SIG-M5 treated with dmso at 0.1 percent for 504 hours (cell line): ENCODE measurements around the gene TIMM21.

Experiments
- DNase-seq: peaks from one replicate; lab custom pipeline; 2025; ENCODE audit not compliant: unreplicated experiment; lab: John Stamatoyannopoulos, UW

The TIMM21 gene, protein sequence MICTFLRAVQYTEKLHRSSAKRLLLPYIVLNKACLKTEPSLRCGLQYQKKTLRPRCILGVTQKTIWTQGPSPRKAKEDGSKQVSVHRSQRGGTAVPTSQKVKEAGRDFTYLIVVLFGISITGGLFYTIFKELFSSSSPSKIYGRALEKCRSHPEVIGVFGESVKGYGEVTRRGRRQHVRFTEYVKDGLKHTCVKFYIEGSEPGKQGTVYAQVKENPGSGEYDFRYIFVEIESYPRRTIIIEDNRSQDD

DNA sequence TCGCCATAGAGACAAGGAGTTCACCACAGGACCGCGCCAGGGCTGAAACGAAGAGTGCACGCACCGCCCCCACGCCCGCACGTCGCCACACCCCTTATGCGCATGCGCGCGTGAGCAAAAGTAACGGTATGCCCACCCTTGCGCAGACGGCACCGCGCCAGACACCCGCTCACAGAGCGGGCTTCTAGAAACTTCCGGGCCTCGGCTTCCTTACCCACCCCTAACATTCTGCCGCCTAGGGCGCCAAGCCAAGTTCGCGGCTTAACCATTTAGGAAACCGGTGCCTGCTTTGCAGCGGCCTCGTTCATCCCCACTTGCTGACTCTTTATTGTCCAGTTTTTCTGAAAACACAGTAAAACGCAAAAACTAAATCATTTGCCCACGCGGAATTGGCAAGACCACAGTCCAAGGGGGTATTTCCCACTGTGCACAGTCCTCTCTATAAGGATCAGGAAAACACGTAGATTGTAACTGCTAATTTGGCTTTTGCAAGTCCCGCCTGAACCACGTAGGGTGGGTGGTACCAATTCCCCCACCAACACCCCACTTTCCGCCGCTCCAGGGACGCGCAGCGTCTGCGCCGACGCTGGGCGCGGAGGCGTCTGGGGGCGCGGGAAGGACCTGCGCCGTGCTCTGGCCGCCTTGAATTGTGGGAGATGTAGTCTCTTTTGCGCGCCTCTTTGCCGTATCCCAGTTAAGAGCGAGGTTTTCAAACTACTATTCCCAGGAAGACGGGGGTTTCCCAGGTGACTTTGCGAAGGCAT is at the start of gene TIMM21, which contains the start of gene FBXO15:
TSS of gene TIMM21 (plus strand) at position 745 of the 764 bp plus-strand sequence. CDS start 286 bp downstream, outside the sequence.
TSS of gene FBXO15 (minus strand) at position 56 of the 764 bp plus-strand sequence. CDS start at position 7, 49 bp downstream.
- peak; percentile 97 for DNase-seq

DNA sequence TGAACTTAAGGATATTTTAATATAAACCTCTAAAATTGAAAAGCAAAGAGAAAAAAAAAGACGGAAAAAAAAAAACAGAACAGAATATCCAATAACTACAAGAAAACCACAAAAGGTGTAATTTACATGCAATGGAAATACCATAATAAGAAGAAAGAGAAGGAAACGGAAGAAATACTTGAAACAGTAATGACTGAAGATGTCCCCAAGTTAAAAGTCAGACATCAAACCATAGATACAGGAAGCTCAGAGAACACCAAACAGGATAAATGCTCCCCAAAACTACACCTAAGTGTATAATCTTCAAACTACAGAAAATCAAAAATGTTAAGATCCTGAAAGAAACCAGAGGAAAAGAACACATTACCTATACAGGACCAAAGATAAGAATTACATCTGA is 39.9 kb upstream of the TIMM21 start:
- DNase-seq: no peak

DNA sequence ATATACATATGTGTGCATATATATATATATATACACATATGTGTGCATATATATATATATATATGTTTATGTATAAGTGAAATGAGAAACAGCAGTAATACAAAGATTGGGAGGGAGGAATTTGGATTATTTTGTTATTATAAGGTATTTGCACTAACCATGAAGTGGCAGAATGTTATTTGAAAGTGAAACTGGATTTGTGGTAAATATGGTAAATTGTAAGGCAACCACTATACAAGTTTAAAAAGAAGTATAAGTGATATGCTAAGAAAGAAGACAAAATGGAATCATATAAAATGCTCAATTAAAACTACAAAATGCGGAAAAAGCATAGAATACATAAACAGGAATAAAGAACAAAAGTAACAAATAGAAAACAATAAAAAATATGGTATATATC is 38.2 kb upstream of the TIMM21 start:
- DNase-seq: no peak

DNA sequence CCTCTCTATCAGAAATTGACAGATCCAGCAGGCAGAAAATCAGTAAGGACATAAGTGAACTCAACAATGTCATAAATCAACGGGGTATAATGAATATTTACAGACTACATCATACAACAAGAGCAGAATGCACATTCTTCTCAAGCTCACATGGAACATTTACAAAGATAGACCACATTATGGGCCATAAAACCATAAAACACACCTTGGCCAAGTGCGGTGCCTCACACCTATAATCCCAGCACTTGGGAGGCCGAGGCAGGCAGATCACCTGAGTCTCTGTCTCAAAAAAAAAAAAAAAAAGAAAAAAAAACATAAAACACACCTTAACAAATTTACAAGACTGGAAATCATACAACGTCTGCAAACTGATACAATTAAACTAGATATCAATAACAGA is 37.3 kb upstream of the TIMM21 start:
- no peak for DNase-seq

DNA sequence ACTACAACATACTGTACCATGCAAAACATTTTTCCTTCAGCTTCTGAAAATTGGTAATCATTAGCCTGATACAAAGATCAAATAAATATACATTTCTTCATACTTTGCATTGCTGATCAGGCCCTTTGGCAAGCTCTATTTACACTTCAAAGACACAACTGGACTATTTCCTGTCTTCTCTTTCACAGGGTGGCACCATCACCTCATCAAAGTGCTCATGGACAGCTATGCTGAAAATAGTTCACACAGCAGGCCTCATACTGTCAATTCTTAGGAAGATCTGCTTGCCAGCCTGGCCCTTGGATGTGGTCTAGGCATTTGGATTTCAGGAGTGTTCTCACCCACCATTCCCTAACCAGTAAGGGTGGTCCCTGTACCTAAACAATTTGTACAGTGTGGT is 34.6 kb upstream of the TIMM21 start:
- DNase-seq: no peak

DNA sequence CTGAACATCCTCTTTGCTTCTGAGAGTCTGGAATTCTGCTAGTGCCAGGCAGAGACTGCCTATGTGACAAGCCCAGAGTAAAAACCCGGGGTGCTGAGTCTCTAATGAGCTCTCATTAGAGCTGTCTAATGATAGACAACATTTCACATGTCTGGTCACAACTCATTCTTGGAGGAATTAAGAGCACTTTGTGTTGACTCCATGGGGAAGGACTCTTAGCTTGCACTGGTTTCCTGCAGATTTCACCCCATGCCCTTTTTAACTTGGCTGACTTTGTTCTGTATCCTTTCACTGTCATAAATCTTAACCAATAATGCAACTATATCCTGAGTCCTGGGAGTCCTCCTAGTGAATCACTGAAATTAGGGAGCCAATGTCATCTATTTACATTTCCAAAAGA is 34.2 kb upstream of the TIMM21 start:
- DNase-seq: no peak

DNA sequence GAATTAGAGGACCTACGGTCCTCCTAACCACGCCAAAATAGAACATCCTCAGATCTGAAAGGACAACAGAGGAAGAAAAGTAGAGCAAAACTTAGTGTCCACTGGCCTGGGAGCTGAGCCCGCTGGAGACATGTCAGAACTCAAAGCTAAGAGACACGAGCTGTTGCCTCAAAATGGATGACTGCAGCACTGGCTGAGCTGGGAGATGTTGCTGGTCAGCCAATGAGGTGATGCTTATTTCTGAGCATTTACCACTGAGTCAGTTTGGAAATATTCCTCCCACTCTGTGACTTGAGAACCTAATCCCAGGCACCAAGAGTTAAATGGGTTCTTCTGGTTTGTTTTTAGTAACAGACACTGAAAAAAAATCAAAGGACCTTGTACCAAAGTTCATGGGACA is 33.3 kb upstream of the TIMM21 start:
- no peak for DNase-seq

DNA sequence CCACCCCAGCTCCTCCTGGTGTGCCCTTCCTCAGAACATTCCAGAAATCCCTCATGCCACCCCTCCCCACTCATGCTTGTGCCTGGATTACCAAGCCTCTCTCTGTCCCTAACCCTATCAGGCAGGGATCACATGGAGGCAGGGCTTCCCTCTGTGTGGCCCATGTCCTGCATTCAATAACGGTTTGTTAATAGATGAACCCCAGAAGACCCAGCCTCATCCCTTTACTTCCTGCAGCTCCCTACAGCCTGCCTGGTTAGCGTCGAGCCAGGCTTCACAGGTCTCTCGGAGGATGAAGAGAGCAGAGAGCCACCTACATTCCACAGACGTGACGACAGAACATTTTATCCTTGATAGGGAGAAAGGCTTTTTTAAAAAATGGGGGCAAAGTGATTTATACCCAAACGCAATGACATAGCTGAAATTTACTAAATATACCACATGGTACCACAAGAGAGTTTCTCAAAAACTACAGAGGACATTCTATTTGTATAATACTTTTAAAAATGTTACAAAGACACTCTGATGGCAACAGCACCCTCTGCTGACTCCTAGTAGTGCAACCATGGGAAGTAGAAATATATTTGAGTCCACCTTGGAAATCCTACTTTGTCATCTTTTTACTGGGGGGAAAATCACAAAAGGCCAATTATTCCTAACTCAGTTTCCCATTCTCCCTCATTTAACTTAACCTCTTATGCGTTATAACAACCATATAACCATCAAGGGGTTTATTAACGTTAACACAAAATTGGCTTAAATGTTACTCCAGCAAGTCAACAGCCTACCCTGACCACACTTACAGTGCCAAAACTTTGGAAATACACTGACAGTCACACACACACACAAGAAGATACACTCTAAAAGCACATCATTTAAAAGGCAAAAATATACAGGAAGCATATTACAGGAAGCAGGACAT is 31.4 kb upstream of the TIMM21 start:
- peak; percentile 36 for DNase-seq

DNA sequence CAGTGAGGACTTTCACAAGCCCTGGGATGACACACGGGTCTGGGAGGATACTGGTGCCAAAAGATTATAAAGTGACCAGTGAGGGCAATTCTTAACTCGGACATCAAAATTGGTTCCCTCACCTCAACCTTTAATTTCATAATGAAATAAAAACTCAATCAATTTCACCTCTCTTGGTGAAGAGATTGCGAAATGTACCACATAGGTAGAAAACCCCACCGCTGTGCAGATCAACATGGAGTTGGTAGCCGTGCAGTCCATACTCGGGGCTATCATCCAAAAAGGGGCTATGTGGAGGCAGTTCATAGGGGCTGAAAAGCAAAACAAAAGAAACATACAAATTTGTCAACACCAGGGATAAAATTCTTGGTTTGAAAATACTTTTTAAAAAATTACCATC is 25.1 kb upstream of the TIMM21 start:
- no peak for DNase-seq

DNA sequence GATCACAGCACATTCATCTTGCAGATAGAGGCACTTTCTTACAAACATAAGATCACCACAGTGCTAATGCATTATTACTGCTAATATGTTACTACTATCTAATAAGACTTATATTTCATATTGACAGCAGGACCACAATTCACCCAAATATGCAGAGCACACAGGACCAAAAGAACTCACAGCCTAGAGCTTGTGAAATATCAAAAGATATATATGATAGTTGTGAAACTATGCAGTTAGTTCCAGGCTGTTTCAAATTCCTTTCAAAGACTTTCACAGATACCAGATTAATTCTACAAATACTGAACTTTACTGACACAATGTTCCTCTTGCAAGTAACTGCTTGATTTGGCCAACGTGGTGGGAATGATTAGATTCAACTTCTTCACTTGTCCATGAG is 23.7 kb upstream of the TIMM21 start:
- no peak for DNase-seq

DNA sequence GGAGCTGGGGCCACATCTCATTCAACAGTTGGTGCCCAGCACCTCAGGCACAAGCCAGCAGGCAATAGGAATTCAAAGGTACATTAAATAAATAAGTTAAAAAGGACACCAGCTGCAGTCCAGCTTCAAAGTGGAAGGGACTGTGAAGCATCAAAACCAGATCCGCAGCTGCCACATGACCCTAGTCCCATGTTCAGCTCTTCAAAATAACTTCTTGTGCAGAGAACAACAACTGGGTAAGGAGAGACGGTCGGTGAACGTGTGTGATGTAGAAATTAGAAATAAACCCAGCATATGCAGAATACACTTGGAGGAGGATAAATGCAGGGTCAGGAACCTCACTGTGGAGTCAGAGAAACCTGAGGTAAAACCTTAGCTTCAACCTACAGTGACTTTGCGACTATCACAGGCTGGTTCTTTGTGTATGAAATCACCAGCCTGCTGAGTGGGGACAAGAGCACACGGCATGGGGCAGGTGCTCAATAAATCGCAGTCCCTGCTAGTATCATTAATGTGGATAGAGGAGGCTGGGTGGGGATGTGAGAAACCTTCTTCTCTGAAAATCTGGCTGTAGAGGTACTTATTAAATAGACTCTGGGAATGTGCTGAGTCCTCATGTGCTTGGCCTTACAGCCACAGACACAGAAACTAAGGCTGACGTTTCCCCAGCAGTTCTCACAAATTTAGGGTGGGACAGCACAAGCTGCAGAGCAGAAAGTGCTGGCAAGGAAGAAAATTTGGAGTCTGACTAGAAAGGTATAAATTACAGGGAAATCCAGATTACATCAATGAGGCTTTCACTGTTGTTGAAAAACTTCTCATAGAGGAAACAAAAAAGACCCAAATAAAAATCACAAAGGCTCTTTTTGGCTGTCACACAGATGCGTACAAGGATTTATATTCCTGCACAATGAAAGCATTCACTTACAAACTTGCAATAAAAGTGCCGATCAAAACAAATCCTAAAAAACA is 21.4 kb upstream of the TIMM21 start:
- no peak for DNase-seq

DNA sequence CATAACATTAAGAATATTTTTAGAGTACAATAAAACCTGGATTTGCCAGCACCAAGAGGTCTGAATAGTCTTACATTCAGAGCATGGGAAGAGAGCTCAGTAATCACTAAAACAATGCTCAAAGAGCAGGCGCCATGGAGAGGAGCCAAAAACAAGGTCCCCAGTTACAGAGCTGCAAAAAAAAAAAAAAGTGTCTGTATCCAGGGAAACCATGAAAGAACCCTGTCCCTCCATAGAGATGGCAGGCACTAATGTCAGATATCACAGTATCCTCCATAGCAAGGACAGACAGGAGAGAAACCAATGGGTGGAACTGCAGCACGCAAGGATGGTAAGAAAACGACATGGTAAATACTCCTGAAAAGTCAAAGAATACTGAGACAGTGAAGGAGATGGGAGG is 20.2 kb upstream of the TIMM21 start:
- DNase-seq: no peak

DNA sequence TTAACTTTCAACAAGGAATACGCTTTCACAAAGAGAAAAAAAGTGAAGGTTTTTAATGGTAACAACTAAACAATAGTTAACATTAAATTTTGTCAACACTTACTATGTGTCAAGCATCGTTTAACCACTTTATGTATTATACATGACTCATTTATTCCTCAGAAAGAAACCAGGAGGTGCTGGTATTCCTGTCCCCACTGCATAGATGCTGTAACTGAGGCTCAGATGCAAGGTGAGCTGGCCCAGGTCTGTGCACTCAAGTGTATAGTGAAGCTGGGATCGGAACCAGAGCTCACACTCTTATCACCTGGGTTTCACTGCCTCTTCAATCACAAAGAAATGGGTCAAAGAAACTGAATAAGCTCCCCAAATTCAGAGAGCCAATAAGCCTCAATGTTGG is 17.2 kb upstream of the TIMM21 start:
- no peak for DNase-seq

DNA sequence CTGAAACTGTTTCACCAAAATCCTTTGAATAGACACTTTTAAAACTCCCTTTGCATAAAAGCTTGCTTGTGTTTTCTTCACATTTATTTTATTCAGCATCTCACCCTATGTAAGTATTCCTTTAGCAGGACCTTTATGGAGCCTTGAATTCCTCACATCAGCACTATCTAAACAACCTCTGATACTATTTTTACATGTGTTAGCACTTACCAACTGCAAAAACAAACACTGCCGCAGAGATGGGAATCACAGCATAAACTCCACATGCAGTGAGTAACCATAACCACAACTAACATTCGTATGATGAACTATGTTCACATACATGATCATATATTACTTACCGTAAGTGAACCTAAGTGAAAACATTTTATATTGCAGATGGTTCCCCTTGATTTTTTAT is 16.1 kb upstream of the TIMM21 start:
- DNase-seq: no peak

DNA sequence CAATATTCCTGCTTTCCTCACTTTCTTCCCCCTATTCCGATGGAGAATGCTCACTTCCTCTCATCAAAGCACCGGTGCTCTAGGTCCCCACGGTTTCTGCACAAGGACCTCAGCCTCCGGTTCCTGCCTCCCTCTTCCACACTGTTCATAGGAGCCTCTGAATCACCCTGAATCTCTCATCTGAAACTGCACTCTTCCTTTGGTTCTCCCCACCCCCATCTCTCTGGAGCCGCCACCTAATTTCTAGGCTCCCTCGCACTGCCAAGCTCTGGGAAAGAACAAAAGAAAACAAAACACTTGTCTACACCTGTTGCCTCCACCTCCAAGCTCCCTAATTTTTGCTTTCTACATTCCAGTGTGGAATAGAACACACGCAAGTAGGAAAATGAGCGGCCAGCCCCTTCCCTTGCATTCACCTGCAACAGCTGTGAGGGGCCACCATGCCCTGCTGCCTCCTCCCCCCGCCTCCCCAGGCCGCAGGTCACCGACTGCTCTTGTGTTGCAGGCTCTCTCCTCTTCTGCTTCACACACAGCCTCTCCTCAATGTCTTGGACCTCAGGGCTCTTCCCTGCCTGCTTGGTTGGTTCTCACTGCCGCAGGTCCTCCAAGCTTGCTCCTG is 10.3 kb upstream of the TIMM21 start:
- DNase-seq: no peak

DNA sequence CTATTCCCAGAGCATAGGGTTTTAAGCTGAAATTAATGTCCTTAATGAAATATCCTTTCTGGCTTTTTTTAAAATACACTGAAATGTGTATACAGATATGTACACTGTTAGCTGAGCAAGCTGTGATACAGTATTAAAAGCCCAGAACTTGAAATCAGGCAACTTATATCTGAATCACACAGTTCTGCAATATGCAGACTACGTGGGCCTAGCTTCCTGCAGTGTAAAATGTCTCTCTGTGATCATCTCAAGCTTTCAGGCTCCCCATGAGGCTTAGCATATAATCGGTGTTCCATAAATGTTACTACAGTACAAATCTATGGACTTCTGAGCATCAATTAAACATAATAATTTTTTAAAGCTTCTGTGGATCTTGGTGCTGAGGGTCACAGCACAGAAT is 8.9 kb upstream of the TIMM21 start:
- DNase-seq: no peak

DNA sequence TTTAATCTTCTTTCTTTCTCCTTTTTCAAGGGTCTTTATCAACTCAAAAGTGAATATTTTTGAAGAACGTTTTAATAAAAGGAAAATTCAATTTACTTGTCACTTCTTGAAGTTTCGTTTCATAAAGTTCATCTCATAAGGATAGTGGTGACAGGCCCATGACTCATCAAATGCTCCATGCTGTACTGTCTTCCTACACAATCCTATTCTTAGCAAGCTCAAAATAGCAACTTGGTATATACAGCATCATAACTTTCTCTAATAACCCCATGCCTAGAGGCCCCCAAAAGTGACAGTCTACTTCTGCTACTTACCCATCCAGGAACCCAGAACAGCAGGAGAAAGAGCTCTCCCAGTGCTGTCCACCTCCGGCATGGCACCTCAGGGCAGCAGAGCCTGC is 8.4 kb upstream of the TIMM21 start:
- DNase-seq: peak; percentile 90

DNA sequence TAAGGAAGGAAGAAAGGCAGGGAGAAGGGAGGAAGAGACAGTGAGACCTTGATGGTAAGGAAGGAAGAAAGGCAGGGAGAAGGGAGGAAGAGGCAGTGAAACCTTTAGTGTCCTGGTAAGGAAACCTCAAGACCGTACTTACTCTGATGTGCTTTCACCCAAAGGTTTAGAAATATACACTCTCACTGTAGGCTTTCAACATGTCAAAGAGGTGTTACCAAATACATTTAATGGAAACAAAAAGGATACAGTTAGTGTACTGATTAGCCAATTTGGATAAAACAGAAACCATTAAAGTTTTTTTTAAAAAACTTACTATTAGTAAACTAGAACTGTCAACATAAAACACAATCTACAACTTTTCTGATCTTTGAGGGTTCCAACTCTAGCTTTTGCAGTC is 7.7 kb upstream of the TIMM21 start:
- peak; percentile 60 for DNase-seq

DNA sequence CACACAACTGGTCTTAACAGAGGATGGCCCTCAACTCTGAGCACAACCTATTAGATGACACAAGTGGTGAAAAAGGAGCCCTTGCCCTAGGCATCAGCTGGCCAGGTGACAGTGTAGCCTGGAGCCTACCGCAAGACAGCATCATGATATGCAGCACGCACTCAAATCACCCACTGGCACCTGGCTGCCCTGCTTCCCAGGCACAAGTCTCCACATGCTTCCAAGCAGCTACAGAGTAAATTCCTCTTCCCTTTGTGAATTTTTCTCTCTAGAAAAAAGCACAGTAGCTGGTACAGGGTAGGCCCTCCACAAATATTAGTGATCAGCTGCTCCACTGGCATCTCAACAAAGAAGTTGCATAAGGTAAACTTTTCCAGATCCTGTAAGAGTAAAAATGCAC is 6.7 kb upstream of the TIMM21 start:
- no peak for DNase-seq

DNA sequence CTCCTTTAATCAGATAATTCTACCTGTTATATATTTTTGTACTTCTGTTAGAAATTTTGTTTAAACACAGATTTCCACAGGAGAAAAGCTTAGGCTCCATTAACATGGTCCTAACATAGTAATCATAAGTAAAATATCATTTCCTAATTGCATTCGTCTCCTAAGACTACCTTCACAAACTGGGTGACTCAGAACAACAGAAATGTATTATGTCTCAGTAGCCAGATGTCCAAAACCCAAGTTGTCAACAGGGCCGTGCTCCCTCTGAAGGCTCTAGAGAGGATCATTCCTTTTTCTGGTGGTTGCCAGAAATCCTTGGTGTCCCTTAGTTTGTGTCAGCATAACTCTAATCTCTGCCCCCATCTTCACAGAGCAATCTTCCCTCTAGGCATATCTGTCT is 6.1 kb upstream of the TIMM21 start:
- DNase-seq: no peak
